Stimulated activated CD8-positive, alpha-beta memory T cell treated with anti-CD3 and anti-CD28 coated beads, Interleukin-4, amount 100 ng/mL, for 1 hour (primary cell): ENCODE results near the gene USP31.

Experiments used
- DNase-seq, 2 donors: peaks; one replicate each; pipeline ENCODE4 v3.0.0-alpha.2; 2020; ENCODE audit warnings: low read depth in 2 of 2, low spot score in 1 of 2

Gene USP31

DNA sequence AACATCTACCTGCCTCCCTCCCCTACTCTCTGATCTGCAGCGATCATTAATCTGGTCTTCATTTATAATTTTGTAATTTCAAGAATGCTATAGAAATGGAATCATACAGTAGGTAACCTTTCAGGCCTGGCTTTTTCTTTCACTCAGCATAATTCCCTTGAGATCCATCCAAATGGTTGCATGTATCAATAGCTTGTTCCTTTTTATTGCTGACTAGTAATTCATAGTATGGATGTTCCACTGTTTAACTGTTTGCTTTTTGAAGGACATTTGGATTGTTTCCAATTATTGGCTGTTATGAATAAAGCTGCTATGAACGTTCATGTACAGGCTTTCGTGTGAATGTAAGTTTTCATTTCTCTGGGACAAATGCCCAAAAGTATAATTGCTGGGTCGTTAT lies 125.2 kb downstream of the USP31 start:
- DNase-seq = no peak

DNA sequence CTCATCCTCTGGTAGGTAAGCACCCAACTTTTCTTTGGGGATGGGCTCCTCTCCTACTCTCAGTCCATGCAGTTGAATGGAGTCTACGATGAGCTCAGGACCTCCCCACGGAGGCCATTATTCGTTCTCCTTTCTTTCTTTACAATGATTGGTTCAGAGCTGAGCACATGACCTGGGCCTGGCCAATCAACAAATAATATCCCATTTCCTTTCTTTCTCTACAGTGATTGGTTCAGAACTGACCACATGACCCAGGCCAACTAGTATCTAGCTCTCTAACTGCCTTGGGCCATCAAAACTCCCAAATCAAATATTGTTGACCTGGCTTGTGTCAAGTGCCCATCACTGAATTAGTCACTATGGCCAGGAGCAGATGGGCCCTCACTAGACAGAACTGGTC lies 129.2 kb downstream of the USP31 start:
- no peak for DNase-seq

DNA sequence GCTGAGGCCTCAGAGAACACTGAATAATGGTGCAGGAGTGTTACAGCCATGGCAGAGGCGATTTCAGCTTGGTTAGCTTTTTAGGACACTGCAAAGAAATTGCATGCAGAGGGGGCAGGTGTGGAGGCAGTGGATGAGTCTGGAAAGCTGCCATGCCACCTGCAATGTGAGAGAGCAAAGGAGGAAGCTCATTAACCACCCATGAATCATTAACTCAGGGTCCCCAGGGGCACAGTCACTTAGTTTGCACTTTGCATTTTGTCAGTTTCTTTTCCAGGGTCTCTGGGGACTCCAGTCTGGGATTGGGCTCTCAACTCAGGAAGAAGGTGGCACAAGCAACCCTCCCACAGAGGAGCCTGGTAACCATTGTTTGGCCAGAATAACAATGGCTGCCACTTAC lies 132.9 kb downstream of the USP31 start:
- no peak for DNase-seq

DNA sequence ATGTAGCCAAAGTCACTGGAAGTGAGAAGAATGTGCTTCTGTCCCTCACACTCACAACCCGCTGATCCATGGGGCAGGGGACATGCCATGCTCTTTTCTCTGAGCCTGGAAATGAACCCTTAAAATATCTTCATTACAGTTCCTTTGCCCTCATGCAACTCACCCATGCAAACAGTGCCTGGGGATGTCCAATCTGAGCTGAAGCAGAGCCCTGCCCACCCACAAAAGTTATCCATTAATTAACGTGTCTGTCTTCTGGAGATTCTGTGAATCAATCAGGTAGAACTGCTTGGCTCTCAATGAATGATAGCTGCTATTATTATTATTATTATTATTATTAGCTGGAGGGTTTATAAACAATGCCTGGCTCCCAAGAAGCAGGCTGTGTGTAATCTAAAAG lies 133.7 kb downstream of the USP31 start:
- no peak for DNase-seq

DNA sequence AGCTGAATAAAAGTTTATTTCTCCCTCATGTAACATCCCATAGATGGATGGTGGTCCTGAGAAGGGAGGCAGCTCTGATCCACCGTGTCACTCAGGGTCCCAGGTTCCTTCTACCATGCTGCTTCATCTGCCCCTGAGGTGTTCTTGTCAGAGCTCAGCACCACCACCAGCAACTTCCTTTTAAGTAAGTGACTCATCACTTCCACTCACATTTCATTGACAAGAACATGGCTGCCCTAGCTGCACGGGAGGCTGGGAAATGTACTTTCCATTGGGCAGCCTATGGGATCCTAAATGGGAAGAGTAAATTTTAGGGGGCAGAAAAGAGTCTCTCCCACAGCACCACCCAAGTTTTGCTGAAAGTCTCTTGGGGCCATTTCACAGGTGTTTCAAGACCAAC lies 134.7 kb downstream of the USP31 start:
- DNase-seq = no peak
